Measurements from ENCODE around the gene AP1G2. TPM values are rescaled to one million over a fixed set of nuclear protein-coding genes. Genes with fewer than 3 reads are reported as not detected.

The AP1G2 gene
- total and polyA plus RNA-seq, 2 donors (not counting 1 experiment from before 2014, with no cell fraction given), result 648 to 1,185 TPM

DNA sequence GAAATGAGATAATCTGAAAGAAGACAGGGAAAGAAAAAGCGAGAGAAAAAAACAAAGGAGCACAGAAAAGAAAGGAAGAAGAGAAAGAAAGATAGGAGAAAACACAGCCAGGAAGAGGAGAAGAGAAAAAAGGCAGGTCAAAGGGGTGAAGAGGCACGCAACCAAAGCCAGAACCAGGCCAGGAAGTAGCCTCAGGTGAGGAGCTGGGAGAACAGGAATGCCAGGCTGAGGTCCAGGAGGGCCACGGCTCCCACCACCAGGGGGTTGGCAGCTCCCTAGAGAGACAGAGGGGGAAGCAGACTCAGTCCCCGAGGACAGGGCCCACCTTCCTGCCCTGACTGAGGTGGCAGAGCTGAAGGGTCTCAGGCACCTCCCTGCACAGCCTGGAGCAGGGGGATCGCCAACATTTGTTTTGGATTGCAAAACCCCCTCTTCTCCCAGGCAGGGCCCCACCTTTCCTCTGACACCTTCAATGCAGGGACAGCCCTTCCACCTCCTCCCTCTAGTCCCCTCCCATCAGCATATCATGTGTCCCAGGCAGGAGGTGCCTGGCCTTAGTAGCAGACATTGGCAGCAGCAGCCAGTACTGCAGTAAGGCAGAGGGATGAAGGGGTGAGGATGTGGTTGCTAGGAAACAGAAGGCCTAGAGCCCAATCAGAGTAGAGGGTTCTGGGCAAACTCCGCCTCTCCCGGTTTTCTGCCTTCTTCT, 2.0 kb upstream of the AP1G2 start:
- Histone ChIP-seq H3K79me2 (ENCODE audit: control insufficient read depth, insufficient read depth, low read length) (peaks cover 26% of the 10 kb centered on the region), H3K9ac (ENCODE audit: low read length) (no peak overlapping the region), H2AFZ (ENCODE audit: insufficient read depth, low read depth, low read length, poor library complexity, severe bottlenecking) (peak overlapping the region; percentile 89), H3K4me1 (ENCODE audit: control insufficient read depth in 2 of 2, insufficient read depth in 2 of 2, low read length in 2 of 2) (peaks cover 15 to 23% of the 10 kb centered on the region in 2 donors), H4K20me1 (ENCODE audit: control insufficient read depth, insufficient read depth, low read length, poor library complexity, severe bottlenecking) (peaks cover 20% of the 10 kb centered on the region), H3K27me3 (replicated peaks in 1 of 4; ENCODE audit: control extremely low read depth in 1 of 4, control insufficient read depth in 3 of 4, insufficient read depth in 4 of 4, low read length in 3 of 4) (peaks cover 0 to 19% (median 3%) of the 10 kb centered on the region in 4 experiments), H3K27ac (ENCODE audit: low read length in 2 of 2) (no peak overlapping the region), H3K4me3 (ENCODE audit: control extremely low read depth in 1 of 5, extremely low read depth in 1 of 5, insufficient read depth in 1 of 5, low read depth in 2 of 5, low read length in 4 of 5) (no peak overlapping the region), H3K4me2 (replicated peaks; ENCODE audit: low read depth, low read length, poor library complexity, severe bottlenecking) (no peak overlapping the region), H3K36me3 (replicated peaks in 1 of 2; ENCODE audit: control extremely low read depth in 1 of 2, control insufficient read depth in 1 of 2, extremely low read depth in 1 of 2, insufficient read depth in 2 of 2, low read length in 1 of 2) (peaks cover 0 to 17% of the 10 kb centered on the region in 2 experiments), H3K9me3 (ENCODE audit: control extremely low read depth in 1 of 3, control insufficient read depth in 2 of 3, insufficient read depth in 1 of 3, low read length in 2 of 3) (no peaks in the 10 kb centered on the region)
- no peak for ATAC-seq (ENCODE audit: low read depth)
- intact Hi-C loops (cut with micrococcal nuclease), result loop anchor here (5.0 to 10.0 kb wide), 4 partner anchors 285 to 873 kb away; partner anchors contain the start of genes HOMEZ, PCK2 and SDR39U1
- H3K27ac Mint-ChIP-seq, result no peak overlapping the region
- H3K4me3 Mint-ChIP-seq, result no peak overlapping the region
- WGBS (ENCODE audit: insufficient coverage), result 79% methylated on average over 5 of the region's 7 CpGs
- TF ChIP-seq, protein P1, sequence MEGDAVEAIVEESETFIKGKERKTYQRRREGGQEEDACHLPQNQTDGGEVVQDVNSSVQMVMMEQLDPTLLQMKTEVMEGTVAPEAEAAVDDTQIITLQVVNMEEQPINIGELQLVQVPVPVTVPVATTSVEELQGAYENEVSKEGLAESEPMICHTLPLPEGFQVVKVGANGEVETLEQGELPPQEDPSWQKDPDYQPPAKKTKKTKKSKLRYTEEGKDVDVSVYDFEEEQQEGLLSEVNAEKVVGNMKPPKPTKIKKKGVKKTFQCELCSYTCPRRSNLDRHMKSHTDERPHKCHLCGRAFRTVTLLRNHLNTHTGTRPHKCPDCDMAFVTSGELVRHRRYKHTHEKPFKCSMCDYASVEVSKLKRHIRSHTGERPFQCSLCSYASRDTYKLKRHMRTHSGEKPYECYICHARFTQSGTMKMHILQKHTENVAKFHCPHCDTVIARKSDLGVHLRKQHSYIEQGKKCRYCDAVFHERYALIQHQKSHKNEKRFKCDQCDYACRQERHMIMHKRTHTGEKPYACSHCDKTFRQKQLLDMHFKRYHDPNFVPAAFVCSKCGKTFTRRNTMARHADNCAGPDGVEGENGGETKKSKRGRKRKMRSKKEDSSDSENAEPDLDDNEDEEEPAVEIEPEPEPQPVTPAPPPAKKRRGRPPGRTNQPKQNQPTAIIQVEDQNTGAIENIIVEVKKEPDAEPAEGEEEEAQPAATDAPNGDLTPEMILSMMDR (IDR thresholded peaks at IDR 0.05), result no peak
- no peak for TF ChIP-seq EZH2 (IDR thresholded peaks at IDR 0.05; ENCODE audit: borderline replicate concordance, insufficient read depth, low read depth, low read length, poor library complexity, severe bottlenecking)
- CTCF ChIA-PET, result interaction anchor here (4.1 to 9.3 kb wide), 2 partner anchors 12 to 91 kb away, joined by 24 to 61 read pairs; partner anchors contain the start of gene THTPA
- H3K9me3 Mint-ChIP-seq (ENCODE audit: insufficient read depth), result no peaks in the 10 kb centered on the region
- POLR2A ChIA-PET, result no interaction called here
- H3K4me1 Mint-ChIP-seq, result peaks cover 27% of the 10 kb centered on the region
- peaks cover 29% of the 10 kb centered on the region for H3K27me3 Mint-ChIP-seq
- DNase-seq, result peak; percentile 11
